PC-3 (cell line): ENCODE results near the gene MXI1. TPM values are rescaled to one million over a fixed set of nuclear protein-coding genes. Genes with fewer than 3 reads are reported as not detected.

ENCODE experiments used
- ATAC-seq: fragments of 200-7000 bp; cut with Tn5 transposase; 2 replicates; pipeline ENCODE4 v1.9.1; 2020; ENCODE audit warnings: mild to moderate bottlenecking, moderate library complexity
- BruUV-seq: library from RNA; stranded (reverse); fragments of 400-500 nt; replicated peaks from 2 replicates; lab custom pipeline; 2021; lab: Mats Ljungman, UMichigan
- CTCF ChIA-PET: fragments of 300-600 bp; sonication (Branson Sonifier 250); formaldehyde crosslinking; loops from one replicate; lab custom pipeline; 2022; ENCODE audit warnings: antibody characterized with exemption; lab: Charles Lee
- POLR2A ChIA-PET: fragments of 300-600 bp; sonication (Branson Sonifier 250); formaldehyde crosslinking; loops from one replicate; lab custom pipeline; 2022; ENCODE audit warnings: antibody characterized with exemption; ENCODE audit not compliant: unreplicated experiment; lab: Charles Lee
- DNase-seq: peaks from one replicate; pipeline ENCODE4 v3.0.0-alpha.2; 2015
- H2AFZ ChIP-seq: fragments of 300-600 bp; sonication (generic); 2 replicates; pipeline ENCODE4 v1.6.0; 2016; ENCODE audit warnings: antibody characterized with exemption, low read length
- H3F3A ChIP-seq: fragments of 300-600 bp; sonication (generic); one replicate; pipeline ENCODE4 v1.6.0; 2017; ENCODE audit warnings: antibody characterized with exemption, low read length, control low read depth, mild to moderate bottlenecking; ENCODE audit not compliant: unreplicated experiment
- H3K27ac ChIP-seq: fragments of 300-600 bp; sonication (generic); 2 replicates; pipeline ENCODE4 v1.5.1; 2016; ENCODE audit warnings: mild to moderate bottlenecking, low read length
- H3K27me3 ChIP-seq: fragments of 300-600 bp; sonication (generic); 2 replicates; pipeline ENCODE4 v1.6.1; 2016; ENCODE audit warnings: low read length, mixed read lengths
- H3K36me3 ChIP-seq: fragments of 300-600 bp; sonication (generic); 2 replicates; pipeline ENCODE4 v1.6.1; 2016; ENCODE audit warnings: low read depth, mixed run types, low read length, mixed read lengths
- H3K4me1 ChIP-seq: fragments of 300-600 bp; sonication (generic); 2 replicates; pipeline ENCODE4 v1.5.1; 2016; ENCODE audit warnings: low read length; ENCODE audit not compliant: insufficient read depth
- H3K4me2 ChIP-seq: fragments of 300-600 bp; sonication (generic); 2 replicates; pipeline ENCODE4 v1.6.0; 2016; ENCODE audit warnings: low read length
- H3K4me3 ChIP-seq: fragments of 300-600 bp; sonication (generic); 2 replicates; pipeline ENCODE4 v1.5.1; 2016; ENCODE audit warnings: mild to moderate bottlenecking, low read length, mixed read lengths
- H3K79me2 ChIP-seq: fragments of 300-600 bp; sonication (generic); 2 replicates; pipeline ENCODE4 v1.6.1; 2017; ENCODE audit warnings: low read length, mixed read lengths
- H3K9ac ChIP-seq: fragments of 300-600 bp; sonication (generic); 2 replicates; pipeline ENCODE4 v1.6.0; 2016; ENCODE audit warnings: mild to moderate bottlenecking, low read length
- H3K9me2 ChIP-seq: fragments of 300-600 bp; sonication (generic); replicated peaks from 2 replicates; pipeline ENCODE4 v1.6.1; 2016; ENCODE audit warnings: mixed run types, low read length, mixed read lengths
- H3K9me3 ChIP-seq: fragments of 300-600 bp; sonication (generic); 2 replicates; pipeline ENCODE4 v1.6.1; 2016; ENCODE audit warnings: low read length, mixed read lengths
- H4K20me1 ChIP-seq: fragments of 300-600 bp; sonication (generic); 2 replicates; pipeline ENCODE4 v1.6.1; 2016; ENCODE audit warnings: low read length, mixed read lengths
- CTCF ChIP-seq: fragments of 300-600 bp; sonication (generic); conservative IDR thresholded peaks from 2 replicates; pipeline ENCODE4 v1.5.1; 2017; ENCODE audit warnings: antibody characterized with exemption, low read depth, mild to moderate bottlenecking, low read length
- EZH2 ChIP-seq: fragments of 300-600 bp; sonication (generic); IDR thresholded peaks from one replicate; pipeline ENCODE4 v1.6.1; 2017; ENCODE audit warnings: antibody characterized with exemption, mild to moderate bottlenecking, low read length; ENCODE audit not compliant: unreplicated experiment
- EZH2phosphoT487 ChIP-seq: fragments of 300-600 bp; sonication (generic); IDR thresholded peaks from 2 replicates; pipeline ENCODE4 v1.6.1; 2018; ENCODE audit warnings: mild to moderate bottlenecking, antibody characterized with exemption, low read length, borderline replicate concordance
- intact Hi-C: fragments of 100-400 bp; cut with micrococcal nuclease; formaldehyde crosslinking; loops from 2 replicates; pipeline ENCODE4 v1.9.0; 2023
- total RNA-seq: library from RNA; depleted of rRNA; stranded (reverse); fragments of >200 nt; gene quantifications from 2 replicates; pipeline ENCODE4 v1.2.3, GENCODE V29; 2014

MXI1 gene
- total RNA-seq, 1 experiment from 2014 or later, result 18.0 TPM

DNA sequence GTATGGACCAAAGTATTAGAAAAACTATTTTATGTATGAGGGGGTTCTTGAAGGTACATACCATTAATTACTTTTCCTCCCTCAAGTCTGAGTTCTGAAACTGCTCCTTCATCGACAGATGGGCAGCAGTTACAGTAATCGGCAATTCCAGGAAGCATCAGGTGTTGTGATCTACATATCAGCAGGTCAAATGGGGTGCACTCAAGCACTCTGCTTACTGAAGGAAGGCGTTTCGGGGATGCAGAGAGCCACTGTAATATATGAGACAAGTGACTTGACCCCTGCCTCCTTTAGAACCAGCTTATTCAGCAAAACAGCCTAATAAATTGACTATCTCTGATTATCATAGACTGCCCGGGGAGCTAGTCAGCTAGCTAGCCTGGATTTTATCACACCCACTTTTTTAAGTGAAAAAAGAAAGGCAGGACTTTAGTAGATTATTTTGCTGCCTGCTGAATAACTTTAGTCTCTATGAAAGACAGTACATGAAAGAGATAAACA lies 93.1 kb downstream of the MXI1 start:
- Histone ChIP-seq H3K9me3 (no peaks in the 10 kb centered on the region), H3K4me1 (peaks cover 35% of the 10 kb centered on the region), H4K20me1 (peaks cover 49% of the 10 kb centered on the region), H3K79me2 (peaks cover 57% of the 10 kb centered on the region), H3K4me2 (no peak overlapping the region), H3F3A (no peaks in the 10 kb centered on the region), H3K27me3 (no peaks in the 10 kb centered on the region), H2AFZ (no peak overlapping the region), H3K9ac (no peak overlapping the region), H3K36me3 (peaks cover 73% of the 10 kb centered on the region), H3K4me3 (no peak overlapping the region), H3K27ac (no peak overlapping the region), H3K9me2 (no peaks in the 10 kb centered on the region)
- no TSS peak for BruUV-seq
- TF ChIP-seq CTCF, result no peak
- TF ChIP-seq EZH2, result no peak
- no peak for TF ChIP-seq EZH2phosphoT487
- intact Hi-C loops, result no loop called here
- POLR2A ChIA-PET, result no interaction called here
- DNase-seq (no peak), ATAC-seq (no peak)
- CTCF ChIA-PET, result no interaction called here

DNA sequence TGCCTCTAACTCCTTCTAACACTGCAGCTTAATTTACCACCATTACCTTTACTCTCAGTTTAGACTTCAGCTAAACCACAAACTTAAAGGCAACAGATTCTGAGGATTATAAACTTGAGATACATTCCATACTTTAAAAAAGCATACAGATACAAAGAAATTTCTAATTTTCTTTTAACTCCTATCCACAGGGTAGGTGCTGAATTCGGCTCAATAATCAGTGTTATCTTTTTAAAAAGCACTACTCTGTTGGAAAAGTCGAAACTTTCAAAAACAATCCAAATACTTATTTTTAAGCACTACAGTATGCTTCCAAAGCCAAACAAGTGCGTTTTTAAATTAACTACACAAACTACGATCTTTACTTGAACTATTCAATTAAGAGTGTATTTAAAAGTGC lies 96.3 kb downstream of the MXI1 start:
- POLR2A ChIA-PET, result no interaction called here
- Histone ChIP-seq H3K27ac (no peak overlapping the region), H3K9me3 (no peaks in the 10 kb centered on the region), H3K4me3 (peak overlapping the region; percentile 92), H2AFZ (no peak overlapping the region), H3K9ac (peak overlapping the region; percentile 99), H3K4me1 (peaks cover 56% of the 10 kb centered on the region), H3K4me2 (peak overlapping the region; percentile 78), H3K9me2 (no peaks in the 10 kb centered on the region), H3F3A (no peaks in the 10 kb centered on the region), H3K36me3 (peaks cover 45% of the 10 kb centered on the region; the same call in 1 of the 2 replicates), H3K27me3 (no peaks in the 10 kb centered on the region), H3K79me2 (peaks cover 57% of the 10 kb centered on the region), H4K20me1 (peaks cover 49% of the 10 kb centered on the region)
- TSS peak; percentile 48 for BruUV-seq
- DNase-seq, result no peak
- ATAC-seq, result no peak
- CTCF ChIA-PET, result no interaction called here
- TF ChIP-seq EZH2phosphoT487 (no peak), EZH2 (no peak), CTCF (no peak)
- intact Hi-C loops, result no loop called here

- H3F3A ChIP-seq, result no peaks in the 10 kb centered on the region
- intact Hi-C loops, result no loop called here
- DNase-seq (no peak), ATAC-seq (peak; percentile 32)
- peaks cover 54% of the 10 kb centered on the region for H3K79me2 ChIP-seq
- no peak for TF ChIP-seq EZH2
- CTCF ChIA-PET, result interaction anchor here (0.6 to 0.9 kb wide), 5 partner anchors 90 to 363 kb away, joined by 4 to 23 read pairs (median 6); no protein-coding TSS in a partner anchor
- H3K9me2 ChIP-seq, result no peaks in the 10 kb centered on the region
- H3K4me3 ChIP-seq, result peak overlapping the region; percentile 92
- peaks cover 46% of the 10 kb centered on the region for H4K20me1 ChIP-seq
- H3K9ac ChIP-seq, result peak overlapping the region; percentile 99
- no TSS peak for BruUV-seq
- H3K27me3 ChIP-seq, result no peaks in the 10 kb centered on the region
- peak overlapping the region; percentile 92 for H3K27ac ChIP-seq
- no peaks in the 10 kb centered on the region for H3K9me3 ChIP-seq
- peak overlapping the region; percentile 67 for H2AFZ ChIP-seq
- peaks cover 38% of the 10 kb centered on the region; the same call in 1 of the 2 replicates for H3K36me3 ChIP-seq
- POLR2A ChIA-PET, result interaction anchor here (0.6 to 1.1 kb wide), 5 partner anchors 90 to 598 kb away, joined by 3 to 18 read pairs (median 6); no protein-coding TSS in a partner anchor
- H3K4me1 ChIP-seq, result peaks cover 53% of the 10 kb centered on the region
- H3K4me2 ChIP-seq, result peak overlapping the region; percentile 78
Observed at GRCh38 chr10:110304394-110304779, 97.0 kb downstream of the MXI1 start.
